Measurements from ENCODE around the gene BDKRB2. TPM values are rescaled to one million over a fixed set of nuclear protein-coding genes. Genes with fewer than 3 reads are reported as not detected.

BDKRB2 gene
- polyA plus RNA-seq, 1 donor from 2014 or later, result not detected

- no peak overlapping the region for H3K4me3 ChIP-seq (ENCODE audit: low read length)
- no peaks in the 10 kb centered on the region for H3K27me3 ChIP-seq (ENCODE audit: insufficient read depth, low read depth, low read length)
- no peaks in the 10 kb centered on the region for H3K36me3 ChIP-seq (ENCODE audit: insufficient read depth, low read length)
- no peaks in the 10 kb centered on the region for H3K79me2 ChIP-seq (replicated peaks; ENCODE audit: insufficient read depth, low read length)
- H3K9ac ChIP-seq (ENCODE audit: low read length), result no peak overlapping the region
- no peaks in the 10 kb centered on the region for H3F3A ChIP-seq (ENCODE audit: insufficient read depth, low read length, poor library complexity, severe bottlenecking)
- no peaks in the 10 kb centered on the region for H4K20me1 ChIP-seq (ENCODE audit: insufficient read depth)
- H3K27ac ChIP-seq (ENCODE audit: low read length), result no peak overlapping the region
- TF ChIP-seq TAF1 (IDR thresholded peaks at IDR 0.05; ENCODE audit: low read depth), result no peak
- TF ChIP-seq POLR2AphosphoS5 (IDR thresholded peaks at IDR 0.05), result no peak
- no peak for TF ChIP-seq MXI1 (conservative IDR thresholded peaks at IDR 0.05; ENCODE audit: poor library complexity, severe bottlenecking)
- no peak for TF ChIP-seq SMC3 (conservative IDR thresholded peaks at IDR 0.05; ENCODE audit: poor library complexity)
- TF ChIP-seq REST (IDR thresholded peaks at IDR 0.05; ENCODE audit: borderline replicate concordance), result no peak
- TF ChIP-seq RAD21 (conservative IDR thresholded peaks at IDR 0.05), result no peak
- no peak for TF ChIP-seq EZH2 (IDR thresholded peaks at IDR 0.05; ENCODE audit: borderline replicate concordance, insufficient read depth, low read length, poor library complexity, severe bottlenecking)
- TF ChIP-seq EP300 (conservative IDR thresholded peaks at IDR 0.05; ENCODE audit: poor library complexity, severe bottlenecking), result no peak
- no peak overlapping the region for H2AFZ ChIP-seq (ENCODE audit: low read depth, low read length)
- H3K9me3 ChIP-seq (ENCODE audit: low read length), result no peaks in the 10 kb centered on the region
- H3K4me2 ChIP-seq (ENCODE audit: low read length), result no peak overlapping the region
- H3K9me2 ChIP-seq (ENCODE audit: insufficient read depth, low read length), result no peaks in the 10 kb centered on the region
These were observed 47.1 kb downstream of the BDKRB2 start for GRCh38 chr14:96251656-96252155.

GRCh38 chr14:96252323-96252998 lies 47.8 kb downstream of the BDKRB2 start:
- Histone ChIP-seq H3F3A (ENCODE audit: insufficient read depth, low read length, poor library complexity, severe bottlenecking) (no peaks in the 10 kb centered on the region), H3K9me2 (ENCODE audit: insufficient read depth, low read length) (no peaks in the 10 kb centered on the region), H3K4me3 (ENCODE audit: low read length) (no peak overlapping the region), H3K27ac (ENCODE audit: low read length) (no peak overlapping the region), H4K20me1 (ENCODE audit: insufficient read depth) (no peaks in the 10 kb centered on the region), H3K9me3 (ENCODE audit: low read length) (no peaks in the 10 kb centered on the region), H3K27me3 (ENCODE audit: insufficient read depth, low read depth, low read length) (no peaks in the 10 kb centered on the region), H3K4me2 (ENCODE audit: low read length) (no peak overlapping the region), H3K9ac (ENCODE audit: low read length) (no peak overlapping the region), H3K79me2 (replicated peaks; ENCODE audit: insufficient read depth, low read length) (no peaks in the 10 kb centered on the region), H3K36me3 (ENCODE audit: insufficient read depth, low read length) (no peaks in the 10 kb centered on the region), H2AFZ (ENCODE audit: low read depth, low read length) (no peak overlapping the region)
- TF ChIP-seq TAF1 (IDR thresholded peaks at IDR 0.05; ENCODE audit: low read depth) (no peak), POLR2AphosphoS5 (IDR thresholded peaks at IDR 0.05) (no peak), REST (IDR thresholded peaks at IDR 0.05; ENCODE audit: borderline replicate concordance) (no peak), RAD21 (conservative IDR thresholded peaks at IDR 0.05) (no peak), EZH2 (IDR thresholded peaks at IDR 0.05; ENCODE audit: borderline replicate concordance, insufficient read depth, low read length, poor library complexity, severe bottlenecking) (no peak), EP300 (conservative IDR thresholded peaks at IDR 0.05; ENCODE audit: poor library complexity, severe bottlenecking) (no peak), MXI1 (conservative IDR thresholded peaks at IDR 0.05; ENCODE audit: poor library complexity, severe bottlenecking) (no peak), CTCF (IDR thresholded peaks at IDR 0.05; ENCODE audit: poor library complexity, severe bottlenecking) (no peak), SMC3 (conservative IDR thresholded peaks at IDR 0.05; ENCODE audit: poor library complexity) (no peak)
